Mucosa of descending colon (tissue), 3 donors: Measurements from ENCODE around the gene ATOSA. TPM values are rescaled to one million over a fixed set of nuclear protein-coding genes. Genes with fewer than 3 reads are reported as not detected.

Experiments
- ATAC-seq: fragments of 200-7000 bp; cut with Tn5 transposase; one replicate; pipeline ENCODE4 v1.9.1; 2020; ENCODE audit warnings: mild to moderate bottlenecking, moderate library complexity
- DNase-seq, 3 donors: peaks; one replicate each; pipeline ENCODE4 v3.0.0-alpha.2; 2020
- H3K36me3 ChIP-seq: fragments of 200-600 bp; one replicate; pipeline ENCODE4 v1.8.0; 2021; ENCODE audit warnings: low read depth, mild to moderate bottlenecking
- H3K4me1 ChIP-seq: fragments of 200-600 bp; one replicate; pipeline ENCODE4 v1.8.0; 2021; ENCODE audit warnings: low read depth, mild to moderate bottlenecking
- H3K4me3 ChIP-seq: fragments of 200-600 bp; one replicate; pipeline ENCODE4 v1.8.0; 2021; ENCODE audit warnings: mild to moderate bottlenecking
- H3K9me3 ChIP-seq: fragments of 200-600 bp; one replicate; pipeline ENCODE4 v1.8.0; 2021; ENCODE audit warnings: mild to moderate bottlenecking
- CTCF ChIP-seq: fragments of 200-600 bp; IDR thresholded peaks from one replicate; pipeline ENCODE4 v1.8.0; 2022; ENCODE audit warnings: antibody characterized with exemption, mild to moderate bottlenecking
- intact Hi-C, 2 donors: fragments of 100-400 bp; cut with DNase I in 1 of 2; cut with micrococcal nuclease in 1 of 2; formaldehyde crosslinking; loops; one replicate each; pipeline versions ENCODE4 v1.11.0 to v1.11.1; 2022; cut with DNase I, micrococcal nuclease
- total RNA-seq, 3 donors: library from RNA; stranded (reverse); fragmentation: NEBNext Ultra II Directional in 2 of 3; extraction: Animal tissue kit (Norgen Biotek cat#: 25700) in 2 of 3; gene quantifications; one replicate each; pipeline versions ENCODE4 v1.2.1 to v1.2.4, GENCODE V29; 2021 to 2023
- donor health status: DM: no; HTN: no; CAD: no; lungs with moderate emphysema.
- donor health status: DM: no; HTN: no; CAD: no.
- donor health status: DM: no; HTN: yes; CAD: no.

ATOSA gene
- total RNA-seq, 3 donors from 2014 or later: 45.3 to 77.0 (median 53.1) TPM

GRCh38 chr15:52678468-52679231 is 538 bp downstream of the ATOSA start:
- peak; percentile 80 to 87 (median 86) for DNase-seq
- TF ChIP-seq CTCF: no peak
- peak; percentile 67 for ATAC-seq
- H3K4me1 ChIP-seq: peaks cover 12% of the 10 kb centered on the region
- intact Hi-C loops: loop anchor here in 1 of 2 donors (10.0 kb wide), 1 partner anchor 56 kb away; no protein-coding TSS in a partner anchor
- no peaks in the 10 kb centered on the region for H3K9me3 ChIP-seq
- no peaks in the 10 kb centered on the region for H3K36me3 ChIP-seq
- H3K4me3 ChIP-seq: peak overlapping the region; percentile 87

- H3K4me1 ChIP-seq: peaks cover 15% of the 10 kb centered on the region
- ATAC-seq (peak; percentile 60), DNase-seq (peak; percentile 68 to 74 (median 73))
- H3K36me3 ChIP-seq: no peaks in the 10 kb centered on the region
- no peaks in the 10 kb centered on the region for H3K9me3 ChIP-seq
- no peak for TF ChIP-seq CTCF
- intact Hi-C loops: loop anchor here in 1 of 2 donors (10.0 kb wide), 1 partner anchor 57 kb away; no protein-coding TSS in a partner anchor
- peak overlapping the region; percentile 87 for H3K4me3 ChIP-seq
Observed at GRCh38 chr15:52677593-52678467, 1.4 kb downstream of the ATOSA start.

GRCh38 chr15:52674831-52675230 is 4.4 kb downstream of the ATOSA start:
- Histone ChIP-seq H3K4me1 (peaks cover 15% of the 10 kb centered on the region), H3K36me3 (no peaks in the 10 kb centered on the region), H3K9me3 (no peaks in the 10 kb centered on the region), H3K4me3 (no peak overlapping the region)
- TF ChIP-seq CTCF: no peak
- no peak for DNase-seq
- no peak for ATAC-seq
- intact Hi-C loops: loop anchor here in 1 of 2 donors (10.0 kb wide), 1 partner anchor 60 kb away; no protein-coding TSS in a partner anchor

GRCh38 chr15:52673734-52674133 is 5.5 kb downstream of the ATOSA start:
- intact Hi-C loops: loop anchor here in 1 of 2 donors (10.0 kb wide), 1 partner anchor 61 kb away; no protein-coding TSS in a partner anchor
- no peak for ATAC-seq
- no peak for DNase-seq
- Histone ChIP-seq H3K4me3 (no peak overlapping the region), H3K36me3 (no peaks in the 10 kb centered on the region), H3K4me1 (peaks cover 15% of the 10 kb centered on the region), H3K9me3 (no peaks in the 10 kb centered on the region)
- TF ChIP-seq CTCF: no peak

GRCh38 chr15:52673312-52673711 is 5.9 kb downstream of the ATOSA start:
- ATAC-seq: peak; percentile 48
- Histone ChIP-seq H3K4me3 (no peak overlapping the region), H3K36me3 (no peaks in the 10 kb centered on the region), H3K4me1 (peaks cover 15% of the 10 kb centered on the region), H3K9me3 (no peaks in the 10 kb centered on the region)
- DNase-seq: no peak
- TF ChIP-seq CTCF: no peak
- intact Hi-C loops: loop anchor here in 1 of 2 donors (10.0 kb wide), 1 partner anchor 61 kb away; no protein-coding TSS in a partner anchor
